KMS-11 (cell line): ENCODE measurements around the gene TRPM4.

Experiments used
- H2AFZ ChIP-seq: fragments of 200-600 bp; sonication (generic); 2 replicates; pipeline ENCODE4 v1.6.1; 2016; ENCODE audit warnings: antibody characterized with exemption, mixed run types, low read depth
- H3K27ac ChIP-seq: fragments of 200-600 bp; sonication (generic); 2 replicates; pipeline ENCODE4 v1.6.1; 2016; ENCODE audit warnings: mild to moderate bottlenecking, mixed run types
- H3K27me3 ChIP-seq: fragments of 200-600 bp; sonication (generic); 2 replicates; pipeline ENCODE4 v1.6.1; 2017; ENCODE audit warnings: mild to moderate bottlenecking, low read depth, mixed run types, moderate library complexity; ENCODE audit not compliant: insufficient read depth
- H3K36me3 ChIP-seq: fragments of 200-600 bp; sonication (generic); 2 replicates; pipeline ENCODE4 v1.6.1; 2017; ENCODE audit warnings: mild to moderate bottlenecking, mixed run types; ENCODE audit not compliant: insufficient read depth
- H3K4me1 ChIP-seq: fragments of 200-600 bp; sonication (generic); 2 replicates; pipeline ENCODE4 v1.6.1; 2016; ENCODE audit warnings: mild to moderate bottlenecking, low read depth, mixed run types; ENCODE audit not compliant: poor library complexity, severe bottlenecking
- H3K4me2 ChIP-seq: fragments of 200-600 bp; sonication (generic); 2 replicates; pipeline ENCODE4 v1.7.0; 2016; ENCODE audit warnings: mild to moderate bottlenecking, mixed run types
- H3K4me3 ChIP-seq: fragments of 200-600 bp; sonication (generic); IDR thresholded peaks from 2 replicates; pipeline ENCODE4 v1.6.1; 2017; ENCODE audit warnings: low read depth, low read length, mixed read lengths; ENCODE audit not compliant: insufficient read depth
- H3K79me2 ChIP-seq: fragments of 200-600 bp; sonication (generic); 2 replicates; pipeline ENCODE4 v1.6.1; 2016; ENCODE audit warnings: low read depth, mixed run types; ENCODE audit not compliant: insufficient read depth
- H3K9ac ChIP-seq: fragments of 200-600 bp; sonication (generic); 2 replicates; pipeline ENCODE4 v1.6.1; 2016; ENCODE audit warnings: mild to moderate bottlenecking, mixed run types
- H4K20me1 ChIP-seq: fragments of 200-600 bp; sonication (generic); 2 replicates; pipeline ENCODE4 v1.6.1; 2016; ENCODE audit warnings: mild to moderate bottlenecking, mixed run types; ENCODE audit not compliant: insufficient read depth
- CTCF ChIP-seq: fragments of 200-600 bp; sonication (generic); conservative IDR thresholded peaks from 2 replicates; pipeline ENCODE4 v1.6.1; 2017; ENCODE audit warnings: low read depth, mild to moderate bottlenecking, antibody characterized with exemption, low read length, moderate library complexity, mixed read lengths

Gene TRPM4

GRCh38 chr19:49233163-49233562 lies 75.6 kb downstream of the TRPM4 start:
- Histone ChIP-seq H3K4me2 (no peak overlapping the region), H4K20me1 (no peaks in the 10 kb centered on the region), H3K36me3 (no peaks in the 10 kb centered on the region), H3K4me3 (no peak overlapping the region), H3K4me1 (peaks cover 26% of the 10 kb centered on the region), H3K27me3 (no peaks in the 10 kb centered on the region), H3K9ac (no peak overlapping the region), H3K27ac (no peak overlapping the region), H2AFZ (no peak overlapping the region), H3K79me2 (no peaks in the 10 kb centered on the region)
- TF ChIP-seq CTCF = no peak

GRCh38 chr19:49241769-49242168 lies 84.2 kb downstream of the TRPM4 start:
- H3K4me2 ChIP-seq = no peak overlapping the region
- no peaks in the 10 kb centered on the region for H3K27me3 ChIP-seq
- no peaks in the 10 kb centered on the region for H4K20me1 ChIP-seq
- no peaks in the 10 kb centered on the region for H3K36me3 ChIP-seq
- no peaks in the 10 kb centered on the region for H3K79me2 ChIP-seq
- no peak overlapping the region for H2AFZ ChIP-seq
- H3K4me3 ChIP-seq = no peak overlapping the region
- no peaks in the 10 kb centered on the region for H3K4me1 ChIP-seq
- no peak for TF ChIP-seq CTCF
- H3K9ac ChIP-seq = no peak overlapping the region
- H3K27ac ChIP-seq = no peak overlapping the region

GRCh38 chr19:49243129-49243528 lies 85.5 kb downstream of the TRPM4 start:
- Histone ChIP-seq H3K9ac (no peak overlapping the region), H3K4me1 (no peaks in the 10 kb centered on the region), H3K79me2 (no peaks in the 10 kb centered on the region), H3K27ac (no peak overlapping the region), H3K4me3 (no peak overlapping the region), H4K20me1 (no peaks in the 10 kb centered on the region), H3K36me3 (no peaks in the 10 kb centered on the region), H3K4me2 (no peak overlapping the region), H2AFZ (no peak overlapping the region), H3K27me3 (no peaks in the 10 kb centered on the region)
- TF ChIP-seq CTCF = no peak

- Histone ChIP-seq H4K20me1 (no peaks in the 10 kb centered on the region), H2AFZ (no peak overlapping the region), H3K27ac (no peak overlapping the region), H3K4me3 (no peak overlapping the region), H3K4me2 (no peak overlapping the region), H3K9ac (no peak overlapping the region), H3K27me3 (no peaks in the 10 kb centered on the region), H3K36me3 (no peaks in the 10 kb centered on the region), H3K4me1 (no peaks in the 10 kb centered on the region), H3K79me2 (no peaks in the 10 kb centered on the region)
- TF ChIP-seq CTCF = no peak
Observed at GRCh38 chr19:49243726-49244125, 86.1 kb downstream of the TRPM4 start.

GRCh38 chr19:49244256-49244655 lies 86.7 kb downstream of the TRPM4 start:
- no peak overlapping the region for H3K27ac ChIP-seq
- no peaks in the 10 kb centered on the region for H3K4me1 ChIP-seq
- no peak overlapping the region for H3K4me2 ChIP-seq
- H3K4me3 ChIP-seq = no peak overlapping the region
- TF ChIP-seq CTCF = no peak
- H3K36me3 ChIP-seq = no peaks in the 10 kb centered on the region
- H3K9ac ChIP-seq = no peak overlapping the region
- H2AFZ ChIP-seq = no peak overlapping the region
- no peaks in the 10 kb centered on the region for H4K20me1 ChIP-seq
- H3K79me2 ChIP-seq = no peaks in the 10 kb centered on the region
- H3K27me3 ChIP-seq = no peaks in the 10 kb centered on the region
